Kidney capillary endothelial cell (primary cell): ENCODE measurements around the gene CAMTA2.
"Not testable (repeated sequence)": the region's sequence is repeated elsewhere in the genome, so short reads cannot be mapped to it uniquely, and the experiment has no call there.

ENCODE experiments used
- DNase-seq: peaks from one replicate; pipeline ENCODE4 v3.0.0-alpha.2; 2018; ENCODE audit warnings: low spot score

Gene CAMTA2

GRCh38 chr17:4928881-4929280 lies 58.6 kb downstream of the CAMTA2 start:
- DNase-seq = no peak

GRCh38 chr17:4926577-4927335 lies 60.7 kb downstream of the CAMTA2 start:
- not testable (repeated sequence) for DNase-seq

- DNase-seq = no peak
Observed at GRCh38 chr17:4921320-4921719, 66.2 kb downstream of the CAMTA2 start.

- no peak for DNase-seq
Observed at GRCh38 chr17:4920351-4921048, 67.0 kb downstream of the CAMTA2 start.

GRCh38 chr17:4919511-4920047 lies 67.9 kb downstream of the CAMTA2 start:
- DNase-seq = no peak
